ENCODE measurements around the gene NRP2.

DNA sequence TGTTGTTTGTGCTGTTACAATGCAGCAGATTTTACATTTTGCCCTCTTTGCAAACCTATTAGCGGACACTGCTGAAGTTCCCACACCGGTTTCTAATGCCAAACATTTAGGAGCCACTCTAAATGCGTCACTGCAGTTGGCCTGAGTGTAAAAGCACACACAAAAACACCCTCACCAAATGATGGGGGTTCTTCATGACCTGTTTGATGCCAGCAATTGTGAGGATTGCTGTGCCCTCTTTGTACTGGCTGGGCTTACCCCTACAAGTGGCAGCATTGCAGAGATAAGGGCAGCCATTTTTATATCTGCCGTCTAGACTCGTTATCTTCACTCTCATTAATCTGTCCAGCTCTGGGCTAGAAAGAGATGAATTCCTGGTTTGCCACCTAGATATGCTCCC is 85.3 kb downstream of the NRP2 start:
- TF ChIP-seq CTCF (conservative IDR thresholded peaks at IDR 0.05; ENCODE audit: low read depth, low read length): no peak
- TF ChIP-seq EZH2 (IDR thresholded peaks at IDR 0.05; ENCODE audit: low read length, unreplicated experiment): no peak
- TF ChIP-seq EZH2phosphoT487 (IDR thresholded peaks at IDR 0.05; ENCODE audit: borderline replicate concordance, low read length): no peak
